ENCODE measurements around the gene CBFA2T3.

The CBFA2T3 gene

DNA sequence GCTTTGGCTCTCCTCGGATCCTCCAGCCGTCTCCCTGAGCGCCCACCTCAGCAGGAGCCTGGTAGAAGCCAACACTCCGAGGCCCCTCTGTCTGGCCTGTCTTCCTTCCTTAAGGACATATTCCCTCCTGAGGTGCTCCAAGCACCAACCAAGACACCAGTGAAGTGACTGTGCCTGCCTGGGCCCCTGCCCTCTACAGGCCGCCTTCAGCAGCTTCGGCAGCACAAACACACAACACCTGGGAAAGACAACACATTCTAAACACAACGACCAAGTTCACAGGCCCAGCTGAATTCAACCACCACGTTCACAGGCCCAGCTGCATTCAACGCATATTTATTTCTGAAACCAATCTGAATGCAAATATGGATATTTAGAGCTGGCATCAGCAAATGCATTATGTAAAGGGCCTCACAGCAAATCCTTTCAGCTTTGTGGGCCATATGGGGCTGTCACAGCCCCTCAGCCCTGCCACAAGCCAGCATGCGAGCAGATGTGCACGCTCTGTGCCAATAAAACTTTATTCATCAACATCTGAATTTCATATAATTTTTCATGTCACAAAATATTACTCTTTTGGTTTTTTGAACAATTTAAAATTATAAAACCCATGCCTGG lies 132.5 kb downstream of the CBFA2T3 start:
- Histone ChIP-seq H3K27me3 (ENCODE audit: control insufficient read depth, insufficient read depth, low read length, poor library complexity, severe bottlenecking) (no peaks in the 10 kb centered on the region), H3K4me3 (ENCODE audit: insufficient read depth, low read depth, low read length) (no peak overlapping the region), H3K4me1 (ENCODE audit: control insufficient read depth, insufficient read depth, low read length) (no peaks in the 10 kb centered on the region), H3K36me3 (ENCODE audit: control insufficient read depth, insufficient read depth, low read length) (peaks cover 2% of the 10 kb centered on the region), H3K27ac (ENCODE audit: insufficient read depth, low read depth, low read length, poor library complexity, severe bottlenecking) (no peak overlapping the region), H3K9me3 (ENCODE audit: control insufficient read depth, low read length) (no peaks in the 10 kb centered on the region)
- 81% methylated on average over 11 of the region's 11 CpGs for WGBS, 2 experiments

DNA sequence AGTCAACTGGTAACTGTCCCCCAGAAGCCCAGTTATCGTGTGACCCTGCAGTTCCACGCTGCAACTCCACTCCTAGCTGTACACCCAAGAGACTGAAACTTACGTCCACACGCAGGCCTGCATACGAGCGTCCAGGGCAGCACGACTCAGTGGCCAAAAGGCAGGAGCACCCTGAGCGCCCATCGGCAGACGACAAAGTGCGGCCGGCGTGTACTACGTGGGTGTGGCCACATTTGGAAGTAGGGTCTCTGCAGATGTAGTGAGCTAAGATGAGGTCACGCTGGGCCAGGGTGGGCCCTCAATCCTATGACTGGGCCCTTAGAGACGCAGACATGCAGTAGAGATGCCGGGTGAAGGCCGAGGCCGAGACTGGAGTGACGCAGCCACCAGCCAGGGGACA lies 133.8 kb downstream of the CBFA2T3 start:
- Histone ChIP-seq H3K36me3 (ENCODE audit: control insufficient read depth, insufficient read depth, low read length) (peaks cover 4% of the 10 kb centered on the region), H3K4me1 (ENCODE audit: control insufficient read depth, insufficient read depth, low read length) (no peaks in the 10 kb centered on the region), H3K9me3 (ENCODE audit: control insufficient read depth, low read length) (no peaks in the 10 kb centered on the region), H3K27me3 (ENCODE audit: control insufficient read depth, insufficient read depth, low read length, poor library complexity, severe bottlenecking) (no peaks in the 10 kb centered on the region), H3K4me3 (ENCODE audit: insufficient read depth, low read depth, low read length) (no peak overlapping the region), H3K27ac (ENCODE audit: insufficient read depth, low read depth, low read length, poor library complexity, severe bottlenecking) (no peak overlapping the region)
- 91 to 92% methylated on average over 20 of the region's 20 CpGs for WGBS, 2 experiments

DNA sequence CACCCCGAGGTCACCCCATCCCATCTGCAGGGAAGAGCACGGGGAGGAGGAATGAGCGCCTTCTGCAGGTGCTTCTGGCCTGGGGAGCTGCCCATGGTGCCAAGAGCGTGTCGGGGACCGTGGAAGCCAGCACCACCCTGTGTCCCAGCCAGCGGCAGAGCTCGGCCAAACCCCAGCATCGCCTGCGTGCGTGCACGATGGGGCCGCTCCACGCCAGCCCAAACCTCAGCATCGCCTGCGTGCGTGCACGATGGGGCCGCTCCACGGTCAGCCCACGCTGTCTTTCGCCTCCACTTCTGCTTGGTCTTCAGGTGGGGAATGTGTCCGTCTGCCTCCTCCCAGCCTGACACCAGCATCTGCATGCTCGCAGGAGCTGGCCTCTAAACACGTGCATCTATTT lies 134.2 kb downstream of the CBFA2T3 start:
- no peaks in the 10 kb centered on the region for H3K4me1 ChIP-seq (ENCODE audit: control insufficient read depth, insufficient read depth, low read length)
- no peaks in the 10 kb centered on the region for H3K27me3 ChIP-seq (ENCODE audit: control insufficient read depth, insufficient read depth, low read length, poor library complexity, severe bottlenecking)
- peaks cover 4% of the 10 kb centered on the region for H3K36me3 ChIP-seq (ENCODE audit: control insufficient read depth, insufficient read depth, low read length)
- WGBS, 2 experiments = 95% methylated on average over 25 of the region's 25 CpGs
- H3K4me3 ChIP-seq (ENCODE audit: insufficient read depth, low read depth, low read length) = no peak overlapping the region
- H3K9me3 ChIP-seq (ENCODE audit: control insufficient read depth, low read length) = no peaks in the 10 kb centered on the region
- no peak overlapping the region for H3K27ac ChIP-seq (ENCODE audit: insufficient read depth, low read depth, low read length, poor library complexity, severe bottlenecking)

DNA sequence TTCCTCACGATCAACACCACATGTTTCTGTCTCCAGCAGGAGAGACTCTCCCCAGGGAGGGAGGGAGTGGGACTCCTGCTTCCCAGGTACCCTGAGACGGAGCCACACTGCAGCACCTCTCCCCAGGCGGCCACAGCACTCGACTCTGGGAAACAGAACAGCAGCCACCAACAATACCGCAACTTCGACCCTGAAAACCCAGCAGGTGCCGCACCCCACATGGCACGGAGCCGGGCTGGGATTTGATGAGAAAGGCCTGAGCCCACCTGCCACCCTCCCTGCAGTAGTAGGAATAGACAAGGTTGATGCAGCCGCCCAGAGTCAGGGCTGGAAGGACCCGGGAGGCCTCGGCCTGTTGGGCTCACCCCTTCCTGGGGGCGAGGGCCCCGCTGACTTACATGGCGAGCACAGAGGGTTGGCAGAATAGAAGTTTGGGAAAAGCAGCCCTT lies 134.7 kb downstream of the CBFA2T3 start:
- Histone ChIP-seq H3K27ac (ENCODE audit: insufficient read depth, low read depth, low read length, poor library complexity, severe bottlenecking) (no peak overlapping the region), H3K36me3 (ENCODE audit: control insufficient read depth, insufficient read depth, low read length) (peaks cover 4% of the 10 kb centered on the region), H3K4me3 (ENCODE audit: insufficient read depth, low read depth, low read length) (no peak overlapping the region), H3K4me1 (ENCODE audit: control insufficient read depth, insufficient read depth, low read length) (no peaks in the 10 kb centered on the region), H3K9me3 (ENCODE audit: control insufficient read depth, low read length) (no peaks in the 10 kb centered on the region), H3K27me3 (ENCODE audit: control insufficient read depth, insufficient read depth, low read length, poor library complexity, severe bottlenecking) (no peaks in the 10 kb centered on the region)
- WGBS, 2 experiments = 89 to 91% methylated on average over 15 of the region's 15 CpGs

DNA sequence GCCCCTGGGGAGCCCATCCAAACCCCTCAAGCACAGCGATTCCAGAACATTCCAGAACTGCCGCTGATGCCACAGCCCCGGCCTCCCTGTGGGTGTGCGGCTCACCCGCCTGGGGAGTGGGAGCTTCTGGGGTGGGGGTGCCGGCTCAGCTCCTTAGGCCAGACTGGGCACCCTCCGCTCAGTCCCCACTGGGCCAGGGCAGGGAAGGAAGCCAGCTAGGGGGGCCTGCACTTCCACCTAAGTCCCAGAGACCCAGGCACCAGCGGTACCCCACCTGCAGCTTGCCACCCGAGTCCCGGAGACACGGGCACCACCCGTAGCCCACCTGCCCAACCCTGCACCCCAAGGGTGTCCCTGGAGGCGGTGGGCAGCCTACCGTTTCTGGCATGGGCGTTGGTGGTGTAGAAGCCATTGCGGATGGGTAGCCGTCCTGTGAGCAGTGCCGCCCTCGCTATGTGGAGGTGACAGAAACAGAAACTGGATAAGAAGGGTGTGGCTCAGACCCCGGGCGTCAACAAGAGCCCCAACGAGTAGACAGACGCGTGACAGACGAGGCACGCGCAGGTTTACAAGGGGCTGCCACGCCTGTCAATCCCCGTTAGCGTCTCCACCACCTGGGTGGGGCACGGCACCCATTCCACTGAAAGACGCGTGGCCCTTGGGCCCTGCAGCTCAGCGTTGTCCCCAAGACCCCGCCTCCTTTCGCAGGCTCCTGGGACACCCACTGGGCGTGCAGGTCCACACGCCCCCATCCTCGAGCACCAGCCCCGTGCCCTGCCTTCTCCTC lies 135.3 kb downstream of the CBFA2T3 start:
- Histone ChIP-seq H3K36me3 (ENCODE audit: control insufficient read depth, insufficient read depth, low read length) (peaks cover 4% of the 10 kb centered on the region), H3K4me3 (ENCODE audit: insufficient read depth, low read depth, low read length) (no peak overlapping the region), H3K9me3 (ENCODE audit: control insufficient read depth, low read length) (no peaks in the 10 kb centered on the region), H3K4me1 (ENCODE audit: control insufficient read depth, insufficient read depth, low read length) (no peaks in the 10 kb centered on the region), H3K27ac (ENCODE audit: insufficient read depth, low read depth, low read length, poor library complexity, severe bottlenecking) (no peak overlapping the region), H3K27me3 (ENCODE audit: control insufficient read depth, insufficient read depth, low read length, poor library complexity, severe bottlenecking) (no peaks in the 10 kb centered on the region)
- WGBS, 2 experiments = 94 to 95% methylated on average over 40 of the region's 40 CpGs

DNA sequence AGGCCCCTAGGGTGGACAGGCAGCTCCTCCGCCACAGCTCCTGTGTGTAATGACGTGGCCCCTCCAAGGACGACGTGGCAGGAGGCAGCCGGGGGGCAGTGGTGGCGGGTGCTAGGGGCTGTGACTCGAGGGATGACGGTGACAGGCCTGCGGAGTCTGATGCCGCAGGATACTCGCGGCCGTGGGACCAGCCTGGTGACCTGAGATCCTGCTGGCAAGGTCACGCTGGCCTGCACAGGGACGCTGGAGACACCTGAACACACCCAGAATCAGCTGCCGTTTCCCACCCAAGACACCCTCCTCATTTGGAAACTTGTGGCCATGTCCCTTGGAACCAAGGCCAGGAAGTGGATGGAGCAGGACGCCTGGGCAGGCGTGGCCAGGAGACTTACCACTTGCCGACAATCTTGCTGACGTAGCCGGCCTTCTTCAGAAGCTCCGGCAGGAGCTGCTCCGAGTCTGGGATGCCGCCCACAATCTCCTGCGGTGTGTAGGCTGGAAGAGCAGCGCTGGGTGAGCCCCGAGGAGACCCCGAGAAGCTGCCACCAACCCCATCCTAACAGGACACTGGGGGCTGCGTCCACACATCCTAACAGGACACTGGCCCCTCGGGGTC lies 136.3 kb downstream of the CBFA2T3 start:
- no peaks in the 10 kb centered on the region for H3K4me1 ChIP-seq (ENCODE audit: control insufficient read depth, insufficient read depth, low read length)
- WGBS, 2 experiments = 95 to 96% methylated on average over 30 of the region's 30 CpGs
- H3K36me3 ChIP-seq (ENCODE audit: control insufficient read depth, insufficient read depth, low read length) = peaks cover 4% of the 10 kb centered on the region
- no peak overlapping the region for H3K27ac ChIP-seq (ENCODE audit: insufficient read depth, low read depth, low read length, poor library complexity, severe bottlenecking)
- no peak overlapping the region for H3K4me3 ChIP-seq (ENCODE audit: insufficient read depth, low read depth, low read length)
- no peaks in the 10 kb centered on the region for H3K9me3 ChIP-seq (ENCODE audit: control insufficient read depth, low read length)
- H3K27me3 ChIP-seq (ENCODE audit: control insufficient read depth, insufficient read depth, low read length, poor library complexity, severe bottlenecking) = no peaks in the 10 kb centered on the region

DNA sequence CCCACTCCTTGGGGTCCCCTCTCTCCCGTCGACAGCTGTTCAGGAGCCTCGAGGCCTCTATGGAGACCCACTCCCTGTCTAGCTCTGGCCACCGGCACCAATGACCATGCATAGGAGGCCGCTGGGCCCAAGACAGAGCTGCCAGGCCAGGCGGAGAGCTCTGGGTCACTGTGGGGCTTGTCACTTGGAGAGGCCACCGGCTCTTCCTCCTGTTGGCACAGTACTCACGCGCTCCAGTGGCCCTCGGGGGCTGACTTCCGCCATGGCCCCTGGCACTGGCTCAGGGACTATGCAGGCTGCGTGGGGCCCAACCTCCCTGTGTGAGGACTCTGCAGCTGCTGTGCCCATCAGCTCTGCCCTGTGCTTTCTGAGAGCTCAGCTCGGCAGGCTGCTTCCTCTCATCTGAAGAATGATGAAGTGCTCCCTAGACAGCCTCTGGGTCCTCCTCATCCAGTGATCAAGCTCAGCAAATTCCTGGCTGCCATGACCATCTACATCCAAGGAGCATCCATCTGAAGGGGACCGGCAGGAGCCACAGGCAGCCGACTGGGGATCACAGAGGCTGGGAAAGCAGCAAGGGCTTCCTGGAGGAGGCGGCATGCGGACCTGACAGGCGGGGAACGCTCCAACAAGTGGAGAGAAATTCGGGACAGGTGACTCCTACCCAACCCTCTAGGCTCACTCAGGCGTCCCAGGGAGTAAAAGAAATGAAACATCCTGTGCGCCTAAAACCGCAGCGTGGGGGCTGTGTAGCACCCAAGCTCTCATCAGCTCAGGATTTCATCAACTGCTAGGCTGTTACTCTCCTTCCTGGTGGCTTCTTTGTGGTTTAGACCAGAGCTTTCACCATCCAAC lies 137.0 kb downstream of the CBFA2T3 start:
- Histone ChIP-seq H3K36me3 (ENCODE audit: control insufficient read depth, insufficient read depth, low read length) (peaks cover 4% of the 10 kb centered on the region), H3K9me3 (ENCODE audit: control insufficient read depth, low read length) (no peaks in the 10 kb centered on the region), H3K4me3 (ENCODE audit: insufficient read depth, low read depth, low read length) (no peak overlapping the region), H3K27me3 (ENCODE audit: control insufficient read depth, insufficient read depth, low read length, poor library complexity, severe bottlenecking) (no peaks in the 10 kb centered on the region), H3K27ac (ENCODE audit: insufficient read depth, low read depth, low read length, poor library complexity, severe bottlenecking) (no peak overlapping the region), H3K4me1 (ENCODE audit: control insufficient read depth, insufficient read depth, low read length) (no peaks in the 10 kb centered on the region)
- WGBS, 2 experiments = 95 to 96% methylated on average over 24 of the region's 24 CpGs

DNA sequence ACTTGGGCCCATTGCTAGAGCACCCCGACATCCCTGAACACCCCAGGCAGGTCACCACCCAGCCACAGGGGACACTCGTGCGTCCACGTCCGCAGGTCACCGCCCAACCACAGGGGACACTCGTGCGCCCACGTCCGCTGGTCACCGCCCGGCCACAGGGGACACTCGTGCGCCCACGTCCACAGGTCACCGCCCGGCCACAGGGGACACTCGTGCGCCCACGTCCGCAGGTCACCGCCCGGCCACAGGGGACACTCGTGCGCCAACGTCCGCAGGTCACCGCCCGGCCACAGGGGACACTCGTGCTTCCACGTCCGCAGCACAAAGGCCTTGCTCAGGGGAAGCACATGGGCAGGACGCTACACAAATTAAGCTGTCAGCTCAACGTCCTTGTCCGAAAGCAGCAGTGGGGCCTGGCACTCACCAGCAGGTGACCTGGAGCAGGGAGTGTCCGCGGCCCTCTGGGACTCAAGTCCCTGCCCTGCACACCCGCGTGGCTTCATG lies 137.9 kb downstream of the CBFA2T3 start:
- no peaks in the 10 kb centered on the region for H3K27me3 ChIP-seq (ENCODE audit: control insufficient read depth, insufficient read depth, low read length, poor library complexity, severe bottlenecking)
- no peak overlapping the region for H3K27ac ChIP-seq (ENCODE audit: insufficient read depth, low read depth, low read length, poor library complexity, severe bottlenecking)
- H3K4me3 ChIP-seq (ENCODE audit: insufficient read depth, low read depth, low read length) = no peak overlapping the region
- WGBS, 2 experiments = 93 to 94% methylated on average over 39 of the region's 39 CpGs
- H3K9me3 ChIP-seq (ENCODE audit: control insufficient read depth, low read length) = no peaks in the 10 kb centered on the region
- no peaks in the 10 kb centered on the region for H3K4me1 ChIP-seq (ENCODE audit: control insufficient read depth, insufficient read depth, low read length)
- H3K36me3 ChIP-seq (ENCODE audit: control insufficient read depth, insufficient read depth, low read length) = peaks cover 4% of the 10 kb centered on the region

DNA sequence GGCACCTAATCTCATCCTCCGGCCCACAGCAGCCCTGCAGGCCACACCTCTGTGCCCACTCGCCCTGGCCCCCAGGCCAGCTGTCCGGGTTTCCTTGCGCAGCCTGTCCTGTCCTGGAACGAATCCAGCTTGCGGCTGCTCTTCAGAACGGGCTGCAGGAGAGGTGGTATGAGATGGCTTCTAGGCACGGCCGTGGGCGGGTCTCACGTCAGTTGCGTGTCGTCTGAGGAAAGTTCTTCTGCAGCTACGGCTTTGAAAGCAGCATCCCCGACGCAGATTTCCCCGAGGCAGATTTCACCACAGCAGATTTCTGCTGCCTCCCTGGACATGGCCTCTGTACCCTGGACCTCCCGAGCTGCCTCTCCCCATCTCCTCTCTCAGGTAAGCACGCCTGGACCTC lies 138.4 kb downstream of the CBFA2T3 start:
- WGBS, 2 experiments = 95 to 97% methylated on average over 19 of the region's 19 CpGs
- no peaks in the 10 kb centered on the region for H3K9me3 ChIP-seq (ENCODE audit: control insufficient read depth, low read length)
- no peak overlapping the region for H3K27ac ChIP-seq (ENCODE audit: insufficient read depth, low read depth, low read length, poor library complexity, severe bottlenecking)
- no peaks in the 10 kb centered on the region for H3K4me1 ChIP-seq (ENCODE audit: control insufficient read depth, insufficient read depth, low read length)
- H3K4me3 ChIP-seq (ENCODE audit: insufficient read depth, low read depth, low read length) = no peak overlapping the region
- no peaks in the 10 kb centered on the region for H3K27me3 ChIP-seq (ENCODE audit: control insufficient read depth, insufficient read depth, low read length, poor library complexity, severe bottlenecking)
- H3K36me3 ChIP-seq (ENCODE audit: control insufficient read depth, insufficient read depth, low read length) = peaks cover 4% of the 10 kb centered on the region
